Fibroblast of villous mesenchyme (primary cell): Measurements from ENCODE around the gene IL17C. TPM values are rescaled to one million over a fixed set of nuclear protein-coding genes. Genes with fewer than 3 reads are reported as not detected.
"Not testable (repeated sequence)": the region's sequence is repeated elsewhere in the genome, so short reads cannot be mapped to it uniquely, and the experiment has no call there.

Experiments
- DNase-seq: peaks from one replicate; pipeline ENCODE4 v3.0.0-alpha.2; 2010; ENCODE audit warnings: low read depth
- H3K4me3 ChIP-seq: 2 replicates; pipeline ENCODE4 v1.5.1; 2011; ENCODE audit warnings: low read depth, mild to moderate bottlenecking, low read length
- CTCF ChIP-seq: IDR thresholded peaks from 2 replicates; pipeline ENCODE4 v1.5.1; 2012; ENCODE audit warnings: low read depth, mild to moderate bottlenecking, low read length; ENCODE audit not compliant: insufficient read depth
- total RNA-seq: library from RNA; depleted of rRNA; stranded (reverse); fragments of >200 nt; gene quantifications from 2 replicates; pipeline ENCODE4 v1.2.3, GENCODE V29; 2012

The IL17C gene
- total RNA-seq, 1 donor, result not detected

- H3K4me3 ChIP-seq, result no peak overlapping the region
- DNase-seq, result no peak
- no peak for TF ChIP-seq CTCF
Measured at GRCh38 chr16:88608076-88608475, 30.3 kb upstream of the IL17C start.

- not testable (repeated sequence) for DNase-seq, H3K4me3 ChIP-seq
Measured at GRCh38 chr16:88609426-88609825, 28.9 kb upstream of the IL17C start.

GRCh38 chr16:88610080-88610479, 28.3 kb upstream of the IL17C start:
- no peak overlapping the region for H3K4me3 ChIP-seq
- peak; percentile 15 for TF ChIP-seq CTCF
- DNase-seq, result no peak

- no peak for TF ChIP-seq CTCF
- H3K4me3 ChIP-seq, result no peak overlapping the region
- no peak for DNase-seq
Measured at GRCh38 chr16:88610909-88611812, 27.2 kb upstream of the IL17C start.

- TF ChIP-seq CTCF, result no peak
- no peak for DNase-seq
- no peak overlapping the region for H3K4me3 ChIP-seq
Measured at GRCh38 chr16:88613293-88613692, 25.1 kb upstream of the IL17C start.

GRCh38 chr16:88613911-88614817, 24.2 kb upstream of the IL17C start:
- no peak for DNase-seq
- no peak overlapping the region for H3K4me3 ChIP-seq
- no peak for TF ChIP-seq CTCF
